Endothelial cell of umbilical vein (primary cell): ENCODE results near the gene UBAC1. TPM values are rescaled to one million over a fixed set of nuclear protein-coding genes. Genes with fewer than 3 reads are reported as not detected.

Experiments
- BruUV-seq: library from RNA; stranded (reverse); fragments of 400-500 nt; replicated peaks from 2 replicates; lab custom pipeline; 2021; lab: Mats Ljungman, UMichigan
- CTCF ChIA-PET: fragments of 300-600, 350-600 bp; sonication (Branson Sonifier 250); formaldehyde crosslinking; loops from one replicate; lab custom pipeline; 2021; ENCODE audit warnings: antibody characterized with exemption, inconsistent platforms; lab: Charles Lee
- POLR2A ChIA-PET: fragments of 300-600, 350-600 bp; sonication (Branson Sonifier 250); formaldehyde crosslinking; loops from one replicate; lab custom pipeline; 2021; ENCODE audit warnings: antibody characterized with exemption, inconsistent platforms; lab: Charles Lee
- DNase-seq: peaks from one replicate; pipeline ENCODE4 v3.0.0-alpha.2; 2011; ENCODE audit warnings: low read depth, low spot score
- FAIRE-seq: peaks from 2 replicates; lab custom pipeline; 2011; peaks lifted over from hg19 to GRCh38; lab: Jason Lieb, UNC
- H2AFZ ChIP-seq: 2 replicates; pipeline ENCODE4 v1.6.0; 2012; ENCODE audit warnings: low read depth, low read length, control low read depth, inconsistent platforms
- H3K27ac ChIP-seq: 2 replicates; pipeline ENCODE4 v1.5.1; 2011; ENCODE audit warnings: low read depth, mild to moderate bottlenecking, control low read depth, low read length, moderate library complexity; ENCODE audit not compliant: insufficient read depth
- H3K27me3 ChIP-seq, 2 experiments: 2 replicates each; pipeline versions ENCODE4 v1.6.0 to v1.6.1; 2011; ENCODE audit warnings: low read length in 2 of 2, mixed read lengths in 1 of 2; ENCODE audit not compliant: control insufficient read depth in 2 of 2, insufficient read depth in 2 of 2
- H3K36me3 ChIP-seq, 2 experiments: 2 replicates in 1 of 2; 3 replicates in 1 of 2; pipeline ENCODE4 v1.5.1; 2011; ENCODE audit warnings: low read length in 2 of 2, mild to moderate bottlenecking in 1 of 2, moderate library complexity in 1 of 2; ENCODE audit not compliant: control insufficient read depth in 2 of 2, insufficient read depth in 2 of 2; ENCODE audit errors: extremely low read depth in 1 of 2
- H3K4me1 ChIP-seq: 3 replicates; pipeline ENCODE4 v1.5.1; 2011; ENCODE audit warnings: mild to moderate bottlenecking, low read length; ENCODE audit not compliant: control insufficient read depth, insufficient read depth; ENCODE audit errors: extremely low read depth
- H3K4me2 ChIP-seq: 2 replicates; pipeline ENCODE4 v1.6.1; 2011; ENCODE audit warnings: low read length, control low read depth, mixed read lengths; ENCODE audit not compliant: insufficient read depth
- H3K4me3 ChIP-seq, 3 experiments: fragments of 200-600 bp in 1 of 3; sonication (generic), shearing (Covaris generic) in 1 of 3; replicated peaks in 1 of 3; 2 replicates each; pipeline ENCODE4 v1.5.1; 2011 to 2016; ENCODE audit warnings: control low read depth in 3 of 3, low read length in 3 of 3, mild to moderate bottlenecking in 2 of 3, inconsistent platforms in 1 of 3, low read depth in 1 of 3, moderate library complexity in 1 of 3; ENCODE audit not compliant: insufficient read depth in 1 of 3
- H3K79me2 ChIP-seq: 2 replicates; pipeline ENCODE4 v1.6.0; 2012; ENCODE audit warnings: low read length, inconsistent platforms; ENCODE audit not compliant: control insufficient read depth, insufficient read depth
- H3K9ac ChIP-seq: replicated peaks from 2 replicates; pipeline ENCODE3; 2011; ENCODE audit warnings: low read length, control low read depth; ENCODE audit not compliant: insufficient read depth; ENCODE audit errors: extremely low read depth
- H3K9me1 ChIP-seq: replicated peaks from 3 replicates; pipeline ENCODE4 v1.6.0; 2011; ENCODE audit warnings: mild to moderate bottlenecking, low read length; ENCODE audit not compliant: control insufficient read depth, insufficient read depth; ENCODE audit errors: extremely low read depth
- H3K9me3 ChIP-seq: replicated peaks from 2 replicates; pipeline ENCODE4 v1.5.1; 2012; ENCODE audit warnings: low read length, inconsistent platforms; ENCODE audit not compliant: control insufficient read depth, insufficient read depth
- H4K20me1 ChIP-seq: replicated peaks from 2 replicates; pipeline ENCODE3; 2011; ENCODE audit warnings: mild to moderate bottlenecking, low read length; ENCODE audit not compliant: control insufficient read depth, insufficient read depth; ENCODE audit errors: extremely low read depth
- CTCF ChIP-seq, 2 donors: IDR thresholded peaks; 1 replicate in 1 of 2; 2 replicates in 1 of 2; pipeline ENCODE4 v1.5.1; 2011; ENCODE audit warnings: low read length in 2 of 2, mild to moderate bottlenecking in 2 of 2, moderate library complexity in 2 of 2, control low read depth in 1 of 2, inconsistent platforms in 1 of 2, low read depth in 1 of 2; ENCODE audit not compliant: insufficient read depth in 1 of 2; ENCODE audit errors: extremely low read depth in 1 of 2
- EZH2 ChIP-seq: IDR thresholded peaks from 2 replicates; pipeline ENCODE4 v1.6.1; 2012; ENCODE audit warnings: borderline replicate concordance, low read depth, mild to moderate bottlenecking, moderate library complexity, low read length, inconsistent platforms; ENCODE audit not compliant: severe bottlenecking
- FOS ChIP-seq: IDR thresholded peaks from 2 replicates; pipeline ENCODE4 v1.6.1; 2011; ENCODE audit warnings: mild to moderate bottlenecking, low read length, moderate library complexity, borderline replicate concordance; ENCODE audit not compliant: insufficient read depth
- GATA2 ChIP-seq: IDR thresholded peaks from 2 replicates; pipeline ENCODE4 v1.7.0; 2011; ENCODE audit warnings: low read depth, mild to moderate bottlenecking, moderate library complexity, mixed read lengths, low read length; ENCODE audit not compliant: insufficient read length, insufficient read depth
- JUN ChIP-seq: IDR thresholded peaks from 2 replicates; pipeline ENCODE4 v1.6.1; 2011; ENCODE audit warnings: borderline replicate concordance, low read depth; ENCODE audit not compliant: insufficient read length, insufficient read depth
- MAX ChIP-seq: IDR thresholded peaks from 2 replicates; pipeline ENCODE4 v1.6.1; 2011; ENCODE audit not compliant: insufficient read depth, insufficient read length
- MYC ChIP-seq: IDR thresholded peaks from one replicate; pipeline ENCODE4 v1.6.1; 2011; ENCODE audit warnings: mild to moderate bottlenecking, low read depth, low read length
- POLR2A ChIP-seq: IDR thresholded peaks from 2 replicates; pipeline ENCODE4 v1.6.1; 2012; ENCODE audit warnings: low read depth, mild to moderate bottlenecking, control low read depth, low read length
- POLR2AphosphoS5 ChIP-seq: IDR thresholded peaks from 2 replicates; pipeline ENCODE4 v1.6.1; 2012; ENCODE audit warnings: low read depth, mild to moderate bottlenecking, control low read depth, low read length, moderate library complexity; ENCODE audit not compliant: insufficient read depth
- dilution Hi-C: fragments of 300-500 bp; cut with MboI; formaldehyde crosslinking; loops from one replicate; pipeline ENCODE4 v1.15.0; 2019; ENCODE audit warnings: low sequenced_read_pairs; ENCODE audit not compliant: extremely low pct_ligation_motif_present
- intact Hi-C: fragments of 100-400 bp; cut with micrococcal nuclease; formaldehyde crosslinking; loops from one replicate; pipeline ENCODE4 v1.10.0; 2022
- polyA plus RNA-seq, 4 experiments: library from polyadenylated mRNA; depleted of rRNA in 3 of 4; stranded (reverse) in 3 of 4; unstranded in 1 of 4; fragments of >200 nt; gene quantifications; 2 replicates each; pipeline versions ENCODE4 v1.2.1 to v1.2.3, GENCODE V29; 2011 to 2012; ENCODE audit warnings: missing spikeins in 1 of 4
- total RNA-seq: library from RNA; stranded (reverse); gene quantifications from 2 replicates; pipeline ENCODE4 v1.2.3, GENCODE V29; 2021

Gene UBAC1
- total and polyA plus RNA-seq, 2 donors (not counting 3 experiments of a cell fraction or from before 2014, with no cell fraction given) = 39.5 to 56.7 TPM

GRCh38 chr9:135932656-135933055 lies 28.5 kb downstream of the UBAC1 start:
- no peak for FAIRE-seq
- Histone ChIP-seq H3K9ac (no peak overlapping the region), H3K9me3 (no peaks in the 10 kb centered on the region), H3K79me2 (no peaks in the 10 kb centered on the region), H3K4me3 (no peak overlapping the region), H3K27me3 (no peaks in the 10 kb centered on the region), H3K4me2 (no peak overlapping the region), H2AFZ (no peak overlapping the region), H3K27ac (no peak overlapping the region), H3K9me1 (no peaks in the 10 kb centered on the region), H3K4me1 (no peaks in the 10 kb centered on the region), H4K20me1 (no peaks in the 10 kb centered on the region), H3K36me3 (peaks cover 0 to 15% of the 10 kb centered on the region in 2 experiments)
- BruUV-seq = no TSS peak
- DNase-seq = no peak
- ChIA-PET POLR2A (no interaction called here), CTCF (no interaction called here)
- dilution Hi-C loops (no loop called here), intact Hi-C loops (no loop called here)
- TF ChIP-seq CTCF (IDR thresholded peaks at IDR 0.05; ENCODE audit: extremely low read depth in 1 of 2, insufficient read depth in 1 of 2, low read depth in 1 of 2, low read length in 2 of 2) = no peak

- no peak for DNase-seq
- ChIA-PET CTCF (no interaction called here), POLR2A (interaction anchor here (0.5 kb wide), 1 partner anchor 24 kb away, joined by 3 read pairs; the partner anchor contains the start of gene CAMSAP1)
- TF ChIP-seq GATA2 (no peak), JUN (no peak), MYC (no peak), MAX (no peak), POLR2AphosphoS5 (no peak), CTCF (IDR thresholded peaks at IDR 0.05; ENCODE audit: extremely low read depth in 1 of 2, insufficient read depth in 1 of 2, low read depth in 1 of 2, low read length in 2 of 2) (no peak), POLR2A (no peak), FOS (no peak), EZH2 (no peak)
- intact Hi-C loops = no loop called here
- no peak overlapping the region for H3K4me2 ChIP-seq
- H3K27me3 ChIP-seq = no peaks in the 10 kb centered on the region
- H3K4me1 ChIP-seq = peaks cover 7% of the 10 kb centered on the region
- H3K4me3 ChIP-seq = no peak overlapping the region
- H2AFZ ChIP-seq = no peak overlapping the region
- H3K79me2 ChIP-seq = no peaks in the 10 kb centered on the region
- peaks cover 0 to 12% of the 10 kb centered on the region in 2 experiments for H3K36me3 ChIP-seq
- no peak overlapping the region for H3K27ac ChIP-seq
- no peaks in the 10 kb centered on the region for H3K9me3 ChIP-seq
- H4K20me1 ChIP-seq = no peaks in the 10 kb centered on the region
- no peak overlapping the region for H3K9ac ChIP-seq
- dilution Hi-C loops = no loop called here
- no peaks in the 10 kb centered on the region for H3K9me1 ChIP-seq
- FAIRE-seq = no peak
- no TSS peak for BruUV-seq
These were observed 29.8 kb downstream of the UBAC1 start for GRCh38 chr9:135931349-135931820.
